HG02884 (cell line): ENCODE results near the gene ELMOD1.

Experiments used
- ATAC-seq: cut with Tn5 transposase; IDR thresholded peaks from one replicate; pipeline ENCODE4 v1.9.1; 2021; ENCODE audit warnings: mild to moderate bottlenecking, moderate library complexity; ENCODE audit not compliant: unreplicated experiment

The ELMOD1 gene

GRCh38 chr11:107583629-107584195 is 7.2 kb upstream of the ELMOD1 start:
- no peak for ATAC-seq

GRCh38 chr11:107587306-107587979 is 3.5 kb upstream of the ELMOD1 start:
- ATAC-seq: no peak

- peak; percentile 39 for ATAC-seq
Measured at GRCh38 chr11:107591378-107592230, 657 bp downstream of the ELMOD1 start.

GRCh38 chr11:107592231-107592590 is 1.3 kb downstream of the ELMOD1 start:
- no peak for ATAC-seq

- ATAC-seq: no peak
Measured at GRCh38 chr11:107592813-107593212, 1.9 kb downstream of the ELMOD1 start.

DNA sequence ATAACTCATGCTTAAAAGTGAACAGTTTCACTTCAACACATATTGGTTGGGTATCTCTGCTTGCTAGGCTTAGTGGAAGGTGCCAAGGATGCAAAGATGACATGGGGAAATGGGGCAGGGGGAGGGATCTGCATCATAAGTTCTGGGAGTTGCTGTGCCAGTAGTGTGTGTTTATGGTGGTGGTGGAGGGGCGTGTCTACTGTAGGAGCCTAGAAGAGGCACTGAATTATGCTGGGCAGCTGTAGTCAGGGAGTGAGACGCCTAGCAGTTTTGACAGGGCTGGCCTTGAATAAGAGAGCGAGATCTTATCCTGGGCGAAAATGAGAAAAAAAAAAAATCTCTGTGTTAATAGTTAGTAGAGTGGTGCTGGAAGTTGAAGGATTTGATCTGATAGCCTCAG is 3.0 kb downstream of the ELMOD1 start:
- no peak for ATAC-seq

- no peak for ATAC-seq
Measured at GRCh38 chr11:107594736-107595135, 3.8 kb downstream of the ELMOD1 start.

GRCh38 chr11:107598225-107599139 is 7.5 kb downstream of the ELMOD1 start:
- ATAC-seq: peak; percentile 55

DNA sequence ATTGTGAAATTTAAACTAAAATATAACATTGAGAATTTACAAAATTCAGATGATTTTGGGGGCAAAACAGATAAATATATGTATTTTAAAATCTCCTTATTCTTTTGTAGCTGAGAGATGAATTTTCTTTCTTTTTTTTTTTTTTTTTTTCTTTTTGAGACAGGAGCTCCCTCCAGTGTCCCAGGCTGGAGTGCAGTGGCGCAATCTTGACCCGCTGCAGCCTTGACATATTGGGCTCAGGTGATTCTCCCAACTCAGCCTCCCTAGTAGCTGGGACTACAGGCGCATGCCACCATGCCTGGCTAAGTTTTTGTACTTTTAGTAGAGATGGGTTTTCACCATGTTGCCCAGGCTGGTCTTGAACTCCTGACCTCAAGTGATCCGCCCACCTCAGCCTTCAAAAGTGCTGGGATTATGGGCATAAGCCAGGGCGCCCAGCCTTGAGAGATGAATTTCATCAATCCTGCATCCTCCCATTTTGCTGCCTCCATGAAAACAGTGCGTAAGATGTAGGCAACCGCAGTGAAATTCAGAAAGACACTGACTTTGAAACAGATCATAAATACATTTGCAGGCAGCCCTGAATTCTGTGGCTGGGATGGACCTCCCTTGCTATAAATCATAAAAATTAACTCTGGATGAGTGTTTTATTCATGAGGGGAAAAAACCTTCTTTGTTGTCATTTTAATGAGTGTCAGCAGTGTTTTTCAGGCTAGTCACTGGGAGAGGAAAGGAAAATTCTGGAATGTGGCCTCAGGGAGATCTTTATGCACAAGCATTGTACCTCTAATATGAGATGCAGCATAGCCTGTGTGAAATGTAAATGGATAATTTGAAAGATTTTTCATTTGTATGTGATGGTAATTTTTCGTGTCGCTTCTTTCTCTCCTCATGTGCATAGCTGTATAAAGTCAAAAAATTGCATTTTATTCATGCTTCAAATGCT is 14.4 kb downstream of the ELMOD1 start:
- no peak for ATAC-seq

GRCh38 chr11:107606141-107606540 is 15.2 kb downstream of the ELMOD1 start:
- no peak for ATAC-seq

DNA sequence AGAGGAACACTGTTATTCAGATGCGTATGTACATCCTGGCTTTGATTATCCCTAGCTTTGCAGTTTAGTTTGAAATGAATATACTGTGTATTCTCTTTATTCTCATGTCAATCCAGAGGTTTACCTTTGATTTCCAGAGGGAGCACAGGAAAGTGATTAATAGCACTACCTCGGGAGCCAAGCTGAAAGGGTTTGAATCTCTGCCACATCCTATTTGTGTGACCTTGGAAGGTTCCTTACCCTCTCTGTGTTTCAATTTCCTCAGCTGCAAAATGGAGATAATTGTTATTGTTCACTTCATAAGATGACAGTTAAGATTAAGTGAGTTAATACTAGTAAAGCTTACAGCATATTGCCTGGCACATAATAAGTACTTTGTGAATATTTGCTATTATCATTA is 17.9 kb downstream of the ELMOD1 start:
- ATAC-seq: no peak

DNA sequence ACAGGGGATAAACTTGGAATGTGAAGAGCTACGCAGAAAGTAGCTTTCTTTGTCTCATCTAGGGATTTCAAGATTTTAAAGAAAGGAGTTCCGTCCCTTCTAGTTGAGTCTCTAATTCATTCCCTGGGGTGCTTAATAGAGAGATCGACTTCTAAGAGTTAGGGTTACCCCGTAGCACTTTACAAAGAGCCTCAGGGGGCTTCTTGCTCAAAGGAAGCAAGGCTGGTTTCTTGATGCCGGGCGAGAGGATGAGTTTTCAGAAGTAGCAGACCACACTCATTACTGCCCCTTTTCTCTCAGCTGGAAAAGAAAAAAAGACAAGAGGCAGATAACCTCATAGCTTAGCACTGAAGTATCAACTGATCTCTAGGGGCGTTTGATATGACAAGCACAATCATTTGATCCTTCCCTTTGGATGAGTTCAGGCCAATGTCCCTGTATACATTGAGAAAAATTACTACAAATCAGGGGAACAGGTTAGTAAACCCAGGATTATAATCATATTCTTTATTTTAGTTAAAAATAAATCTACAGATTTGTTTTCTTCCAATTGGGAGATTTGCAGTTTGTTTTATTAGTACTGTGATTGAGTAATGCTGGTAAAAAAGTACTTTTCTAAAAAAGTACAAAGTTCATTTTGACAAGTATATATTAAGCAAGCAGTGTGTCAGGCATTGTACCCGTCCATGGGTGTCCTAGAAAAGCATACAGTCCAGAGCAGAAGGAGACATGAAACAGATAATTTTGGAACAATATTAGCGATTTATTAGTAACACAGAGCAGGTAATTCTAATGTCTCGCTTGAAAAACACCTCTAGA is 18.7 kb downstream of the ELMOD1 start:
- ATAC-seq: no peak

DNA sequence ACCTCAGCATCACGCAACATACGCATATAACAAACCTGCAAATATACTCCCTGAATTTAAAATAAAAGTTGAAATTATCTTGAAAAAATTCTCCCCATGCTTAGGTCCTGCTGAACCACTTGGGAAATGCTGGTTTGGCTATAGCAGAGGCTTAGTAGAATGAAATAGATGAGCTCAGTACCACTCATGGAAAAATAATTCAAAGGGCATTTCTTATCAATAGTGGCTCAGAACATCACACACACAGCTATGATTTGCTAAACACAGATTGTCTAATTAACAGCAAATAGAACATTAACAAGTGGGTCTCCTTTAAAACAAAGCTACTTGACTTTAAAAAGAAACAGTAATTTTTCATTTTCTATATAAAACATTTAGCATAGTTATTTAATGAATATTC is 21.5 kb downstream of the ELMOD1 start:
- ATAC-seq: no peak

DNA sequence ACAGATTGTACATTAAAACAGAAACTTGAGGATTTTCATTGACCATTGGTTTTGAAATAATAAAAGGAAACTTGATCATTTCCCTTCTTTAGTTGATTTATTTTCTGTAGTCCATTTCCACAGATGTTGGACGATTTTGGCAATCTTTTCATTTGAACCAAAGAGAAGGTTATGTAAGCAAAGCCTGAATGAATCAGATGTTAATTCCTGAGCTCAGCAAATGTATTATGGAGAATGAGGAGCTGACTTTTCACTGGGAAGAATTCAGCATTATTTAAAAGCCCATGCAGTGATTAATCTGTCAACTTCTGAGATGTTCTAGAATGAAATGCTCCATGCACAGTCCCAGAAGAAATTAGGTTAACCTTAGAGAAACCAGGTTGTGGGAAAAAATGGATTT is 29.0 kb downstream of the ELMOD1 start:
- no peak for ATAC-seq

DNA sequence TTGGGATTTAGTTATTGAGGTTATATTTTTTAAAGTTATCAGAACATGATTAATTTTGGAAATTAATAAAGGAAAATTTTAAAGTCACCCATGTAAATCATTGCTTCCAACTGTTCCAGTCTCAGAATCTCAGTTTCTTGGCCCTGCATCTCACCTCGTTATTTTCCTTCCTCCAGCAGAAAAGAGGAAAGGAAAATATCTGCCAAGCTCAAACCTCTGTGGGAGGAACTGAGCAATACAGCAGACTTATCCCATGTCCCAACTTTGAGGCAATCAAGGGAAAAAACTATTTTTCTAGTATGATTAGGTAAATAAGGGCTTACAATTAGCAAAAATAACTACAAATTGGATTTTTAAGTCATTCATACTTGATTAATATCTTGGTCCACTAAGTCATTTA is 30.1 kb downstream of the ELMOD1 start:
- no peak for ATAC-seq

GRCh38 chr11:107623183-107623582 is 32.2 kb downstream of the ELMOD1 start:
- no peak for ATAC-seq

DNA sequence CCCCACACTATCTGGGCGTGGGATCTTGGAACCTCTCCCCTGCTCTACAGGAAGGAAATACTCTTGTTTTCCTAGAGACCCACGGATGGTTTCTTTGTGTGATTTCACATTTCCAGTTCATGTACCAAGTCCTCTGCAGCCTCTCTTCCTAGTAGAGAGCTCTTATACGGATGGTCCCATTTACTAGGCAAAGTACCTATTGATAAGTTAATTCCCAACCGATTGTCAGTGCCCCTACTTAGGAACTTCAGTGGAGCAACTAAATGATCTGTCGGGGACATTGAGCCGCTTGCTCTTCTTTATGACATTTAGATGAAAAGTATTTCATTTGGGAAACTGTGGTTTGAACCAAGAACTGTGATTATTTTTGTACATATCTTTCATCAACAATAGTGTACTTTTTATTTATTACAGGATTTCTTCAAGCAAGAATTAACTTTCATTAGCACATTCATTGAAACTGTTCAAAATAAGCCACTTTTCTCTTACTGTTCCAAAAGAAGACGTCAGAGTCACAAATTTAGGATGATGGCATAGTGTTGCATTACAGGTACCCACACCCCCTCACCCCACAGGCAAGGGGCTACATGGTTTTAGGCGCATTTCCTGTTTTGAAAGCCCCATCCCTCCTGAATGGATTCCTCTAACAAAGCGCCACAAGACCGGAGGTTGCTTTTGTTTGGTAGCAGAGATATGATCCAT is 34.2 kb downstream of the ELMOD1 start:
- ATAC-seq: no peak

- ATAC-seq: no peak
Measured at GRCh38 chr11:107625685-107625989, 34.7 kb downstream of the ELMOD1 start.

DNA sequence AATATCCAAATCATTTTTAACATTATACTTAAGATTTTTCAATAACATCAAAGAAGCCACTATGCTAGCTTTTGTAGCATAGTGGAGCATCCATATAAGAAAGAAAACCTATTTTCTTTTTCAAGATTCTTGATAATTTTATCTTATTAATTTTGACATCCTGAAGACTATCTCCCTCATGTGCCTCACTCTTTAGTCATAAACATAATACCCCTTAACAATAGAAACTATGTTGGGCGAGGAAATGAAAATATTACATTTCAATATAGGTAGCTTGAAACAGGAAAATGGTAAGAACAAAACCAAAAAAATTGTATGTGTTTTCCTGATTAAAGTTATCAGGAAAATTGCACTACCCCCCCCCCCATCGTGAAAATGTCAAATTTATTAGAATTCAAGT is 40.1 kb downstream of the ELMOD1 start:
- no peak for ATAC-seq
